Activated CD8-positive, alpha-beta memory T cell treated with anti-CD3 and anti-CD28 coated beads, Interleukin-2, amount 10 ng/mL, durations not matched to agents 7 days and 5 days (primary cell): ENCODE results near the gene GALNT2. TPM values are rescaled to one million over a fixed set of nuclear protein-coding genes. Genes with fewer than 3 reads are reported as not detected.

Source experiments
- ATAC-seq: fragments of 150-1000 bp; cut with Tn5 transposase; one replicate; pipeline ENCODE4 v1.10.0; 2021; ENCODE audit warnings: moderate library complexity
- CTCF ChIA-PET: fragments of 350-600 bp; sonication (Branson Sonifier 250); formaldehyde crosslinking; loops from one replicate; lab custom pipeline; 2021; ENCODE audit warnings: antibody characterized with exemption; lab: Charles Lee
- DNase-seq: peaks from one replicate; pipeline ENCODE4 v3.0.0-alpha.2; 2020
- H3K27ac Mint-ChIP-seq: one replicate; pipeline ENCODE4 v1.8.0; 2021; ENCODE audit warnings: mild to moderate bottlenecking, mixed read lengths
- H3K27me3 Mint-ChIP-seq: one replicate; pipeline ENCODE4 v1.8.0; 2021; ENCODE audit warnings: mixed read lengths
- H3K36me3 Mint-ChIP-seq: one replicate; pipeline ENCODE4 v1.8.0; 2021; ENCODE audit warnings: mild to moderate bottlenecking, mixed read lengths
- H3K4me1 Mint-ChIP-seq: one replicate; pipeline ENCODE4 v1.8.0; 2021; ENCODE audit warnings: mixed read lengths
- H3K4me3 Mint-ChIP-seq: one replicate; pipeline ENCODE4 v1.8.0; 2021; ENCODE audit warnings: mild to moderate bottlenecking, moderate library complexity, mixed read lengths
- H3K9me3 Mint-ChIP-seq: one replicate; pipeline ENCODE4 v1.8.0; 2022; ENCODE audit warnings: low read depth, mixed read lengths
- total RNA-seq, 2 experiments: library from RNA; stranded (reverse); gene quantifications; one replicate each; pipeline ENCODE4 v1.2.3, GENCODE V29; 2021

The GALNT2 gene
- total RNA-seq, 2 experiments from 2014 or later = 25.0 to 30.2 TPM

DNA sequence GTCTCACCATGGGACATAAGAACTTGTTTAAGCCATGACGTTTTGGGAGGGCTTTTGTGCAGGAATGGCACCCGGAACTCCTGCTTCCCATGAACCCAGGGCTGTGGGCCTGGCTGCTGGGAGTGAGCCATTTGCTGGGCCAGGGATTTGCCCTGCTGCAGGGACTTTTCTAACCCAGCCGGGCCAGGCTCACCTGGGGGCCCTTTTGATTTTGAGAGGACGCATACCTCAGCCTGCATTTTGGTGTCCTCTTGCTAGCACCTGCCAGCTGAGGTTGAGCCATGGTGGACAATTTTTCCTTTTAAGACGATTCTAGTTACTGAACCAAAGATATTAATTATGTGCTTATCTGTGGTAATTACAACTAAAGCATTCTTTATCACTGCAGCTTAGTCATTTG lies 28.9 kb downstream of the GALNT2 start:
- peaks cover 7% of the 10 kb centered on the region for H3K4me1 Mint-ChIP-seq
- CTCF ChIA-PET = no interaction called here
- H3K27me3 Mint-ChIP-seq = no peaks in the 10 kb centered on the region
- peaks cover 5% of the 10 kb centered on the region for H3K36me3 Mint-ChIP-seq
- H3K4me3 Mint-ChIP-seq = no peak overlapping the region
- DNase-seq (no peak), ATAC-seq (no peak)
- H3K9me3 Mint-ChIP-seq = no peaks in the 10 kb centered on the region
- no peak overlapping the region for H3K27ac Mint-ChIP-seq

DNA sequence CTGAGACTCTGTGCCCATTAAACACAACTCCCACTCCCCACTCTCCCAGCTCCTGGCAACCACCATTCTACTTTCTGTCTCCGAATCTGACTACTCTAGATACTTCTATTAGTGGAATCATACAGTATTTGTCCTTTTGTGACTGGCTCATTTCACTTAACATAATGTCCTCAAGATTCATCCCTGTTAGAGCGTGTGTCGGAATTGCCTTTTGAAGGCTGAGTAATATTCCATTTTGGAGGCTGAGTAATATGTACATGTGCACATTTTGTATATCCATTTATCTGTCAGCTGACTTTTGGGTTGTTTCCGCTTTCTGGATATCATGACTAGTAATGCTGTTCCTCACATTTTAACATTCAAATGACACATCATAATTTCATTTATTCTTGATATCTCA lies 30.3 kb downstream of the GALNT2 start:
- Mint-ChIP-seq H3K4me3 (no peak overlapping the region), H3K27me3 (no peaks in the 10 kb centered on the region), H3K9me3 (no peaks in the 10 kb centered on the region), H3K27ac (no peak overlapping the region), H3K36me3 (peaks cover 5% of the 10 kb centered on the region), H3K4me1 (peaks cover 3% of the 10 kb centered on the region)
- ATAC-seq = no peak
- DNase-seq = no peak
- CTCF ChIA-PET = no interaction called here

DNA sequence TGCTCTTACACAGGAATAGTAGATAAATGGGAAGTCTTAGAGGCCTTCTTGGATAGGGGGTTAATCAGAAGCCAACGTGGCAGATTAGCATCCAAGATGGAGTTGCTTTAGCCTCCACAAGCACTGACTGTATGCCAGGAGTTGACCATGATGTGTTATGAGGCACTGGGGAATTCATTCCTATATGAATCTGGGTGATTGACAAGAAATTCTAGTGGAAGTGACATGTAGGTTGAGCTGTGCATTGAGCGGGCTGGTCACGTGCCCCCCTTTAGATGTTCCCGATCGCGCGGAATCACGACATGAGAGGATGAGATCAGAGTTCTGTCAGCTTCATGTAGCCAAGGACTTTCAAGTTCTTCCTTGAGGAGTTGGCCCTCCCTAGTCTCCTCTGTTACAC lies 31.7 kb downstream of the GALNT2 start:
- peaks cover 5% of the 10 kb centered on the region for H3K36me3 Mint-ChIP-seq
- no peaks in the 10 kb centered on the region for H3K9me3 Mint-ChIP-seq
- H3K4me3 Mint-ChIP-seq = no peak overlapping the region
- CTCF ChIA-PET = no interaction called here
- no peak overlapping the region for H3K27ac Mint-ChIP-seq
- ATAC-seq (no peak), DNase-seq (no peak)
- peaks cover 17% of the 10 kb centered on the region for H3K4me1 Mint-ChIP-seq
- no peaks in the 10 kb centered on the region for H3K27me3 Mint-ChIP-seq

DNA sequence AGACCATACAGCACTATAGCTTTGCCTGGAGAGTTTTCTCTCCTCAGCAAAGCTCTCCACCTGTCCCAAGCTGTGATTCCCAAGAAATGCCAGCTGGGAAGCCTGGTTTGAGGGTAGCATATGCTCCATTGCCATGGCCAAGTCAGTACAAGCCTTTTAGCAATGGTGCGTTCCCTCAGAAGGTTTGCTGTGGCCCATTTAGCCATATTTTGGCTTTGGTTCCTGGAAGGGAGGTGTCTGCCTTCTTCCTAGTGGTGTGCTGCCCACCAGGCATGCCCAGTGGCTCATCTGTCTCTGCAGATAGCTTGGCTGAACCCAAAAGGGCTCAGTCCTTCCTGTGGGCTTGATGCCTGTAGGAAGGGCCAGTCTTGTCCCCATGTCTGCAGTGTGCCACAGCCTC lies 32.4 kb downstream of the GALNT2 start:
- Mint-ChIP-seq H3K4me3 (no peak overlapping the region), H3K36me3 (peaks cover 5% of the 10 kb centered on the region), H3K27me3 (no peaks in the 10 kb centered on the region), H3K27ac (no peak overlapping the region), H3K9me3 (no peaks in the 10 kb centered on the region), H3K4me1 (peaks cover 24% of the 10 kb centered on the region)
- no peak for DNase-seq
- CTCF ChIA-PET = interaction anchor here (0.9 kb wide), 1 partner anchor 15 kb away, joined by 3 read pairs; no protein-coding TSS in a partner anchor
- ATAC-seq = no peak

DNA sequence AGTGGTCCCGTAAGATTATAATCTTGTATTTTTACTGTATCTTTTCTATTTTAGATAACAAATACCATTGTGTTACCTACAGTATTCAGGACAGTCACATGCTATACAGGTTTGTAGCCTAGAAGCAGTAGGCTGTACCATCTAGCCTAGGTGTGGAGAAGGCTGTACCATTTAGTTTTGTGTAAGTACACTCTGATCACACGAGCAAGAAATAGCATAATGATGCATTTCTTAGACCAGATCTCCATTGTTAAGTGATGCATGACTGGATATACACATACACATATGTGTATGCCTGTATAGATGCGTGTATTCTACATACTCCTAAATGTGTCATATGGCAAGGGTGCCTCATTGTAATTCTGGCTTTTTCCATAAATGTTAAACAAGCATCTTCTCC lies 33.9 kb downstream of the GALNT2 start:
- CTCF ChIA-PET = interaction anchor here (1.7 kb wide), 1 partner anchor 9 kb away, joined by 4 read pairs; no protein-coding TSS in a partner anchor
- peaks cover 39% of the 10 kb centered on the region for H3K4me1 Mint-ChIP-seq
- DNase-seq (no peak), ATAC-seq (no peak)
- no peaks in the 10 kb centered on the region for H3K27me3 Mint-ChIP-seq
- no peak overlapping the region for H3K4me3 Mint-ChIP-seq
- no peaks in the 10 kb centered on the region for H3K9me3 Mint-ChIP-seq
- no peak overlapping the region for H3K27ac Mint-ChIP-seq
- H3K36me3 Mint-ChIP-seq = peaks cover 5% of the 10 kb centered on the region

DNA sequence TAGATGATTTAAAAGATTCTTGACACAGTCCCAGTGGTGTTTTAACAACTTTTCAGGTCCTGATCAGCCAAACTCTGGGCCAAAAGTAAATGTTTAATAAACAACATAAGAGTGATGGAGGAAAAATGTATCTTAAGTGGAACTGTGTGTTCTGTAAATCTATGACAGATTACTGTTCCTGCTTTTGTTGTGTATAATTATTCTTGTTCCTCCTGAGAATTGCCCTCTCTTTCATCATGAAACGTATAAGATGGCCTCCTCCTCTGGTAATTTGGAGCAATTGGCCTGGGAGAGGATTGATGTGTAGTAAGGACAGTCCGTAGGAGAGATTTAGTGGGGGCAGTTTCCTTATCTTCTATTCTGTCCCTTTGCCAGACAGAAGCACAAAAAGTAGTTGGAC lies 34.5 kb downstream of the GALNT2 start:
- Mint-ChIP-seq H3K4me1 (peaks cover 45% of the 10 kb centered on the region), H3K4me3 (no peak overlapping the region), H3K27me3 (no peaks in the 10 kb centered on the region), H3K9me3 (no peaks in the 10 kb centered on the region), H3K36me3 (peaks cover 5% of the 10 kb centered on the region), H3K27ac (no peak overlapping the region)
- DNase-seq (no peak), ATAC-seq (no peak)
- CTCF ChIA-PET = interaction anchor here (1.1 to 1.7 kb wide), 3 partner anchors 9 to 65 kb away, joined by 3 to 4 read pairs (median 3); no protein-coding TSS in a partner anchor

DNA sequence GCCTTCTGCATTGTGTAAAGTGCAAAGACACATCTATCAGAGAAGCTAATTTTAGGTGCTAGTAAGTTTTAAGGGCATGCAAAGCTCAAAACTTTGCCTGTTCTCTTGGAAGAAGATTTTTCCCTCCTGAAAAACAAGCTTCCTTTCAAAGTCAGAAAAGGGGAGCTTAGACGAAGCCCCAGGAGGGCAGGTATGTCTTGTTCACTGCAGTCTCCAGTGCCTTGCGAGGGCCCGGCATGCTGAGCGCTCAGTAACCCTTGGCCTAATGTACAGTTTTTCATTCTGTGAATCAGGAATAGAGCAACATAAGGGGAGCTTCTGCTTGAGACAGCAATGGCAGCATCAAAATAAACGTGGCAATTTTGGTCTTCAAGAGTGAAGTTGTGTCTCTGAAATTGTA lies 35.0 kb downstream of the GALNT2 start:
- Mint-ChIP-seq H3K27me3 (no peaks in the 10 kb centered on the region), H3K36me3 (peaks cover 6% of the 10 kb centered on the region), H3K4me3 (no peak overlapping the region), H3K9me3 (no peaks in the 10 kb centered on the region), H3K27ac (no peak overlapping the region), H3K4me1 (peaks cover 50% of the 10 kb centered on the region)
- CTCF ChIA-PET = interaction anchor here (1.1 to 1.7 kb wide), 4 partner anchors 8 to 65 kb away, joined by 3 to 4 read pairs (median 4); no protein-coding TSS in a partner anchor
- ATAC-seq = no peak
- DNase-seq = no peak

DNA sequence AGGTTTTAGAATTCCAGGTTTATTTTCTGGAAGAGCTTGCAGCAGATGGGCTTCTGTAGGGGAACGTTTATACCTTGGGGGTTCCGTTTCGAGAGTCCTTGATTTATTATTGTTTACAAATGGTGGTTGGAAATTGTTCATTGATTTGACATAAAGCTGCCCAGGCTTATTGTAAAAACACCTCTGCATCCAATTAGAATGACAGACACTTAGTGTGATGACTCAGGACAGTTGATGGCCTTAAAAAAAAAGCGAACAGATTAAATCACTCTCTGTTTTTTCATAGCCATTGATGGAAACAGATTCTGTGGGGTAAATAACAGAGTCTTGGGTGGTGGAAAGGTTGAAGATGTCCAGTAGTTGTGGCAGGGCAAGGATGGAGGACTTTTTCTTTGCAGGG lies 35.4 kb downstream of the GALNT2 start:
- no peaks in the 10 kb centered on the region for H3K9me3 Mint-ChIP-seq
- no peak overlapping the region for H3K4me3 Mint-ChIP-seq
- CTCF ChIA-PET = interaction anchor here (1.1 to 1.7 kb wide), 4 partner anchors 8 to 64 kb away, joined by 3 to 4 read pairs (median 4); no protein-coding TSS in a partner anchor
- peaks cover 4% of the 10 kb centered on the region for H3K36me3 Mint-ChIP-seq
- H3K4me1 Mint-ChIP-seq = peaks cover 54% of the 10 kb centered on the region
- no peak overlapping the region for H3K27ac Mint-ChIP-seq
- DNase-seq = no peak
- no peaks in the 10 kb centered on the region for H3K27me3 Mint-ChIP-seq
- ATAC-seq = no peak

DNA sequence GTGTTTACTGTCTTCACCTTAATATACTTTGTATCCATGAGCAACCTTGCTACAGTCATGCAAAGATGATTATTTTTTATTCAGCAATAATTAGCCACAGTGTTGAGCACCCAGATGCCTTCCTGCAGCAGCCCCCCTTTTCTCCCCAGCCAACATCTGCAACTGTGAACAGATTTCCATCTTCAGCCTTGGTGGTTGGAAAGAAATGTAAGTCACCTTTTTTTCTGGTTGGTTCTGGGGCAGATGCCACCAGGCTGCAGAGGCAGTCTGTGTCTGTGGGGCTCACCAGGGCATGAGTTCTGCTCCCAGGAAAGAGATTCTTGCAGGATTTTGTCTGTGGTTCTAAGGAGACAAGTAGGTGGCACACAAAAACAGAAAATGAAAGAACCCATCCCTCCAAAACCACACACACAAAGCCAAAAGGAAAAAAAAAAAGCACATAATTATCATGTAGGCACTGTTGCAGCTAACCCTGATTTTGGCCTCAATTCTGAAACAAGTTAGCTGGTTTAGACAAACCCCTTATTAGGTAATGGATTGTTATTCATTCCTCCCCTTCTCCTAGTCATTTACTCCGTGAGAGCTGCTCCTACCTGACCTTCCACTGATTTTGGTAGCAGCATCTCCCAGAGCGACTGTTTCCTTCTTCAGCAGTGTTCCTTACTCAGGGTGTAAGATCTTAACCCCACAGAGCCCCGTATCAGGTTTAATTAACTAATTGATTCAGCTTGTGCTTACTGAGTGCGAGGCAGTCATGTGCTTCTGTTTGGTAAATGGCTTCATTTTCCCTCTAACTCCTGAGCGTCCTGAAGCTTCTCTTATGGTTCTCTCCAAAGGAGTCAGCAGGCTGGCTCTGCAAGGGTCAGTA lies 36.5 kb downstream of the GALNT2 start:
- Mint-ChIP-seq H3K4me1 (peaks cover 65% of the 10 kb centered on the region), H3K27ac (peak overlapping the region; percentile 2), H3K36me3 (peaks cover 1% of the 10 kb centered on the region), H3K27me3 (no peaks in the 10 kb centered on the region), H3K4me3 (no peak overlapping the region), H3K9me3 (no peaks in the 10 kb centered on the region)
- ATAC-seq (no peak), DNase-seq (no peak)
- CTCF ChIA-PET = interaction anchor here (0.7 to 2.7 kb wide), 8 partner anchors 10 to 476 kb away, joined by 3 to 11 read pairs (median 4); partner anchors contain the start of gene GALNT2

DNA sequence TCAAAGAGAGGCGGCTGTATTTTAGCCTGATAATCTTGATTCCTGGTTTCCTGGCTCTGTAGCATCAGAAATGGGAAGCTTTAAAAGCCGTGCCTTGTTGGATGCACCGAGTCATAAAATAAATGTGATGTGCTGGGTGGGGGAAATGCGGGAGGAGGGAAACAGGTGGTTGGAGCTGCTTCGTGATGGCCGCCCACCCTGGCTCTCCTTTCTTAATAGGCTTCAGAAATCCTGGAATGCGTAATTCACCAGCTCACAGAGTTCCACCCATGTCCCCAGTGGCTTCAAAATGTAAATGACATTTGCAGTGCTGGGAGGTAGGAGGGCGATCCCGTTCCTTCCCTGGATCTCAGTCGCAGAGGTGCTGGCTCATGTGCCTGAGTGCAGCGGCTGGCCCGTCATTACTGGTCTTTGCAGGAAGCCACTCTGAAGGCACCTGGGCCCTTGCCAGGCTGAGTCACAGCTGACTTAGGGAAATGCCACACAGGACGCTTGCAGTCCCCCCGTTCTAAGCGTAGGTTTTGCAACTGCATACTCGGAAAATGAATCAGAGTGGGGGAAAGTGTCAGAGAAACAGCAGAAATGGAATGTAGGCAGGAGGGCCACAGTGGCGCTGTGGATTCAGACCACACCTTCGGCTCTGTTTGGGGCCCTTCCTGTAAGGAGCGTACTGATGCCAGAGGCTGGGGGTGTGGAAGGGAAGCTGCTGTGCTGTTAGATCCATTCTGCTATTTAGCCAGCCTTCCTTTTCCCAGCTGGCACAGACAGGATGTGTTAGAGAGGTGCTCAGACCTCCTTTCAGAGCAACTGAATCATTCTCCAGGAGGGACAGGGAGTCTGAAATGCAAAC lies 37.6 kb downstream of the GALNT2 start:
- H3K36me3 Mint-ChIP-seq = peaks cover 4% of the 10 kb centered on the region
- H3K4me1 Mint-ChIP-seq = peaks cover 71% of the 10 kb centered on the region
- no peak overlapping the region for H3K4me3 Mint-ChIP-seq
- CTCF ChIA-PET = interaction anchor here (0.6 to 2.7 kb wide), 11 partner anchors 9 to 475 kb away, joined by 3 to 11 read pairs (median 3); partner anchors contain the start of gene GALNT2
- H3K9me3 Mint-ChIP-seq = no peaks in the 10 kb centered on the region
- no peaks in the 10 kb centered on the region for H3K27me3 Mint-ChIP-seq
- peak; percentile 85 for ATAC-seq
- DNase-seq = peak; percentile 85
- peak overlapping the region; percentile 64 for H3K27ac Mint-ChIP-seq

DNA sequence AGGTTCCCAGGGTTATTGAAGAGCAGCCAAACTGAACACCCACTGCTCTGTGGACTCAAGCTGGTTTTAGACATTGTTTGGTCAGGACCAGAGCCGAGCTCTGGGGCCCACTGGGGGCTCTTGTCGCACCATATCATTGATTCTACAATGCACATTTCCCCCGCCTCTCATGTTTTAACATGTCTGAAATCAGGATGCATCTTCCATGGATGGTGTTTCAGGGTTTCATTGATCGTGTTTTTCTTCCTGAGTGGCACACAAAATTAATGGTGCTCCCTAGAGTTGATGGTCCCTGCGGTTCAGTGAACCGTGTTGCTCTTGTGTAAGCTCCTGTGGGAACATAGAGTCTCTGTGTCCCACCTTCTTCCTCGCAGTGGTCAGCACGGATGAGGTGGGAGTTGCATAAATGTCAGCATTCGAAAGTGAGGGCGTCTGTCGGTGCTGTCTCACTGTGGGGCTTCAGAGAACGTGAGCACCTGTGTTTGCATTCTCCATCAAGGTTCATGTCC lies 38.3 kb downstream of the GALNT2 start:
- DNase-seq (no peak), ATAC-seq (no peak)
- H3K36me3 Mint-ChIP-seq = peaks cover 4% of the 10 kb centered on the region
- CTCF ChIA-PET = interaction anchor here (1.1 to 2.7 kb wide), 7 partner anchors 16 to 104 kb away, joined by 3 to 11 read pairs (median 4); partner anchors contain the start of gene GALNT2
- H3K27me3 Mint-ChIP-seq = no peaks in the 10 kb centered on the region
- H3K27ac Mint-ChIP-seq = peak overlapping the region; percentile 64
- H3K4me1 Mint-ChIP-seq = peaks cover 78% of the 10 kb centered on the region
- H3K9me3 Mint-ChIP-seq = no peaks in the 10 kb centered on the region
- H3K4me3 Mint-ChIP-seq = peak overlapping the region; percentile 38

DNA sequence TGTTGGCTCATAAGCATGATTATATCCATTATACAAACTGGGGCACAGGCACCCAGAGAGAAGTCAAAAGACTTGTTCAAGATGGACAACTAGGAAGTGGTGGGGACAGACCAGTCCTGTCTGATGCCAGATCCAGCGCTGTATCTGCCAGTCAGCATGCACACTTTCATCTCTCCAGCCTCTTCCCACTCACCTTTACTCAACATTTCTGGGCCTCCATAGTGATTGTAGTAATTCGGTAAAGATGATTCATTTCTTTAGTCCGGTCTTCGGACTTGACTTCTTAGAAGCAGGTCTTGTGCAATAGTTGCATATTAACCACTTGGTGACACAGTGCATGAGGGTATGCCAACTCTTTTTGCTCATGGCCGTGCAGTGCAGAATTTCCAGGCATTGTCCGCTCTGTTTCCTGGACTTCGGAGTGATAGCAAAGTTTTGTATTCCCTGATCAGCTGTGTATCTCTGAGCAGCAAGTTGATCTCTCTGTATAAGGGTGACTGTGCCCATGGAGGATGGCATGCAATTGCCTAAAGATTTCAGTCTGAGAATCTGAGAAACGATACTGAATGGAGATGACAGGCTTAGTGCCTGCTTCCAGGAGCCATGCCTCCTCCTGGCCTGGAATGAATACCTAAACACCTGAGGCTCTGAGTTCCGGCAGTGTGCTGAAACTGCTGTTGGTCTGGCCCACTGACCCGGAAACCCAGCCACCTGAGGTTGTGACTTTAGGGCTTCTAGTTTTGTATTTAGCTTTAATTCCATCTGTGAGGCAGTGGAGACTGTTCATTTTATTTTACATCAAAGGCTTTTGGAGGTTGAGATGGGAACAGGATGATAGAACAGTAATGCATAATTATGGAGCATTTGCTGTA lies 39.0 kb downstream of the GALNT2 start:
- Mint-ChIP-seq H3K36me3 (peaks cover 4% of the 10 kb centered on the region), H3K9me3 (no peaks in the 10 kb centered on the region)
- no peak for ATAC-seq

More for the DNA sequence above, 39.0 kb downstream of the GALNT2 start:
- CTCF ChIA-PET = interaction anchor here (1.1 to 2.7 kb wide), 4 partner anchors 16 to 61 kb away, joined by 3 to 11 read pairs (median 4); no protein-coding TSS in a partner anchor
- H3K27me3 Mint-ChIP-seq = no peaks in the 10 kb centered on the region
- H3K4me3 Mint-ChIP-seq = peak overlapping the region; percentile 38
- no peak for DNase-seq
- peaks cover 85% of the 10 kb centered on the region for H3K4me1 Mint-ChIP-seq
- peak overlapping the region; percentile 64 for H3K27ac Mint-ChIP-seq
